ENCODE measurements around the gene LCN12.

LCN12 gene

DNA sequence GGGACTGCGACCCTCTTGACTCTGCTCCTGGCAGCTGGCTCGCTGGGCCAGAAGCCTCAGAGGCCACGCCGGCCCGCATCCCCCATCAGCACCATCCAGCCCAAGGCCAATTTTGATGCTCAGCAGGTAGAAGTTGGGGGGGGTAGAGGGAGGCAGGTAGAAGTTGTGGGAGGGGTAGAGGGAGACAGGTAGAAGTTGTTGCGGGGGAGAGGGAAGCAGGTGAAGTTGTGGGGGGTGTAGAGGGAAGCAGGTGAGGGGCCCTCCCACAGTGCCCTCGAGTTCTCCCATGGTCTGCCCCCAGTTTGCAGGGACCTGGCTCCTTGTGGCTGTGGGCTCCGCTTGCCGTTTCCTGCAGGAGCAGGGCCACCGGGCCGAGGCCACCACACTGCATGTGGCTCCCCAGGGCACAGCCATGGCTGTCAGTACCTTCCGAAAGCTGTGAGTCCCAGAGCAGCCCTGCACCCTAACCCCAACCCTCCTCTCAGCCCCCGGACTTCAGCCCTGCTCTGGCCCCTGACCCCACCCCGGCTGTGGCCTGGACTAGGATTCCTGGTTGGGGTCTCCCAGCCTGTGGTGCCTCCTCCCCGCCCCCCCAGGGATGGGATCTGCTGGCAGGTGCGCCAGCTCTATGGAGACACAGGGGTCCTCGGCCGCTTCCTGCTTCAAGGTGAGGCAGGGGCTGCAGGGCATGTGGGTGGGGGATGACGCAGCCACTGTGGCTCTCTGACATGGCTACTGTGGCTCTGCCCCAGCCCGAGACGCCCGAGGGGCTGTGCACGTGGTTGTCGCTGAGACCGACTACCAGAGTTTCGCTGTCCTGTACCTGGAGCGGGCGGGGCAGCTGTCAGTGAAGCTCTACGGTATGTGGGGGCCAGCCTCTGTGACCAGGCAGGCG, 6.5 kb upstream of the LCN12 start:
- no peak for DNase-seq

GRCh38 chr9:136946228-136947027, 5.6 kb upstream of the LCN12 start:
- DNase-seq, result no peak

GRCh38 chr9:136947028-136947891, 4.8 kb upstream of the LCN12 start:
- no peak for DNase-seq

DNA sequence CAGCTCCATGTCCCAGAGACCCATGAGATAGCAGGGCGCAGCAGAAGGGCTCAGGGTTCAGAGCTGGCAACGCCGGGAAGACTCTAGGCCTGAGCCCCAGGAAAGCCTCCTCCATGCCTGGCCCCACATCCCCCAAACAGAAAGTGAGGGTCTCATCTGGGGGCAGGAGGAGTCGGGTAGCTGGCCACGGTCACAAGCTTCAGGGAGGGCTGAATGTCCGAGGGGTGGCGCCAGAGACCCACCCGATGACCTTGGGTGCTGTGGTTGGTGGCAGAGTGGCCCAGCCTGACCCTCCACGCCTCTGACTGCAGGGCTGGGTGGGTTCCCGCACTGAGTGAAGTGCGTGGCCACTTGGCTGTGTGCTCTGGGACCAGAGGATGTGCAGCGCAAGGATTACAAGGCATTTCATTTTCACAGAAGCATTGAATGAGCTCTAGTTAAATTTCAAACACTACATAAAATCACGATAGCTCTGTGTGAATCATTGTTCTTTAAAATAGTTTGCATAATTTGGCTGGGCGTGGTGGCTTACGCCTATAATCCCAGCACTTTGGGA, 4.0 kb upstream of the LCN12 start:
- peak; percentile 76 for DNase-seq

DNA sequence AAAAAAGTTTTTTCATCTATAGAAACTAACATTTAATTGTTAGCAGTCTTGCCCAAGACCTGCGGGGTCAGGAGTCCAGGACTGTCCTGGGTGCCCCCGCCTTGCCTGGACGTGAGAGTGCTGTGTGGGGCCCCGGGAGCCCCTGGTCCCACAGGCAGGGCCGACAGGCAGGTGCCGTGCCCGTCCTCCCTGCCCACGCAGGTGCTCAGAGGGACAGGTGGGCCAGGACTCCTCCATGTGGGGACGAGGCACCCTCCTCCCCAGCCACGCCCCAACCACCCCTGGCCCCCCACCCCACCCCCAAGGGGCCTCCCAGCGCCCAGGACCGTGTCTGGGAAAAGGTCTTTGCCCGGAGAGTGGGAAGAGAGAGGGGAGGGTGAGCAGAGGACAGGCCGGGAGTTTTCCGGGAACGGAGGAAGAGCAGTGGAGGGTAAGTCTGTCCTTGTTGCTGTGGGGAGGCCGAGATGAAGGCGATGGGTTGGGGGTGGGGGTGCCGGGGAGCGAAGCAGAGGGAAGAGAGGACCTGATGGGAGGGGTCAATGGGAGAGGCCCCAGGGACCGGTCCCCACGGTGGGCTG, 2.7 kb upstream of the LCN12 start:
- no peak for DNase-seq

DNA sequence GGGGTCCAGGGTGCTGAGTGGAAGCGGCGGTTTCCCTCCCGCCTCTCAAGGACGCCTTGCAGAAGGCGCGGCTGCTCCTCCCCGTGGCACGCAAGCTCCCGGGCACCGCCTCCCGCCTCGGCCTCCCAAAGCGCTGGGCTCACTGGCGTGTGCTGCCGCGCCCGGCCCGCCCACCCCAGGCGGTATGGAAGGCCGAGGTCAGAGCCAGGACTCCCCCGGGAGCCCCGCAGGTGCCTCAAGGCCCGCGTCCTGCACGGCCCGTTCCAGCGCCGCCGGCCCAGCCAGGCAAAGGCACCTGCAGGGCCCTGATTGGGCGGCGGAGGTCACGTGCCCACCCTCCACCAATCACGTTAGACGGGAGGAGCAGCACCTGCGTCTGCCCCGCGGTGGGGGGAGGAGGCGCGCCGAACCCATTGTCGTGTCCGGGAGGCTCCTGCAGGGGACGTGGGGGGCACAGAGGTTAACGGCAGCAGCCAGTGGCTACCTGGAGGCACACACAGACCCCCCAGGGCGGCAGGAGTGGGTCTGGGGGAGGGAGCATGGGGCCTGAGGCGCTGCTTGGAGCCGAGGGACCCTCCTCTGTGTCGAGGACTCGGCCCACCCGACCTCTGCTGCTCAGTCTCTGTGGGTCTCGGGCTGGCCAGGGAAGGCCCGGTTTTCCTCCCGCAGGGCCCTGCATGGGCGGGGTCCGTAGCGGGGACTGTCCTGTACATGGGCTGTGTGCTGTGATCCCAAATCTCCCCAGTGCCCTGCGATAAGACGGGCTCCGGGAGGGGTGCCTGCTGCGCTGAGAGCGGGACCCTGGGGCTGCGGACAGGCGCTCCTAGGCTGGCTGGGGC, 2.0 kb upstream of the LCN12 start:
- DNase-seq, result peak; percentile 98

DNA sequence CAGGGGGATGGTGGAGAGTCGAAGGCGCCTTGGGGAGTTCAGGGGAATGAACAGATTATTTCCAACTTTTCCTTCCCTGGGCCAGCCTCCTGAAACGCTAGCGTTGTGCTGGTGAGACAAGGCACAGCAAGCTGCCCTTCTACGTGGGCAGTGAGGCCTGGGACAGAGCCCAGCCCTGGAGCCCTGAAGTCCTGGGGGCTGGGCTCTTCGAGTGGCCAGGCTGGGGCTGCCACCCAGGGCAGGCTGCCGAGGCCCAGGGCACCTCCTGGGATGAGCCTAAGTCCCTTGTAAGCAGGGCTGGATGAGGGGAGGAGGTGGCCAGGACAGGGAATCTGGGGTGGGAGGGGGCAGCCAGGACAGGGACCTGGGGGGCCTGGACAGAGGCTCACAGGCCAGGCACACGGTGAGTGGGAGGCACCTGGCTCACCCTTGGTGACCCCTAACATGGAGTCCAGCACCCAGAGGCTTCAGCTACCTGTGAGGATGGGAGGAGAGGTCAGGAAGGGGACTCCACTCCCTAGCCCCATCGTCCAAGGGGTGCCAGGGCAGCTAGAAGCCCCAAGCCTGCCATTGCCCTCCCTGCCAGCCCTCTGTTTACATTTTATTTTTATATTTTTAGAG, 1.3 kb upstream of the LCN12 start:
- DNase-seq, result no peak

DNA sequence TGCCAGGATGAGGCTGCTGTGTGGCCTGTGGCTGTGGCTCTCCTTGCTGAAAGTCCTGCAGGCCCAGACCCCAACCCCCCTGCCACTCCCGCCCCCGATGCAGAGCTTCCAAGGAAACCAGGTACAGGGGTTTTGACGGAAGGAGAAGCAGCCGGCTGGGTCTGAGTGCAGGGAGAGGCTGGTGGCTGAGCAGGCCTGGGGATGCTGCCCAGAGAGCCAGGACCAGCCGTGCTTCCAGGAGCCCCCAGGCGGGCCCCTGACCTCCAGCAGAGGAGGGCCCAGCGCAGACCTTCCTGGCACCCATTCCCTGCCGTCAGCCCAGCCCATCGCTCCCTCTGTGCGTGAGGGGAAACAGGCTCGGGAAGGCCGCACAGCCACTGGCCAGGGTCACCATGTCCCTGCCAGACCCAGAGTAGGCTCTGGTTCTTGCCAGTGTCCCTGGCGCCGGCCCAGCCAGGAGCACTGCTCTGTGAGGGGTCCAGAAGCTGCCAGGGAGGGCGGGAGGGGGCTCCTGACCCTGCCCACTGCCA, 313 bp downstream of the LCN12 start:
- DNase-seq, result no peak

GRCh38 chr9:136952876-136953770, 1.1 kb downstream of the LCN12 start:
- no peak for DNase-seq

DNA sequence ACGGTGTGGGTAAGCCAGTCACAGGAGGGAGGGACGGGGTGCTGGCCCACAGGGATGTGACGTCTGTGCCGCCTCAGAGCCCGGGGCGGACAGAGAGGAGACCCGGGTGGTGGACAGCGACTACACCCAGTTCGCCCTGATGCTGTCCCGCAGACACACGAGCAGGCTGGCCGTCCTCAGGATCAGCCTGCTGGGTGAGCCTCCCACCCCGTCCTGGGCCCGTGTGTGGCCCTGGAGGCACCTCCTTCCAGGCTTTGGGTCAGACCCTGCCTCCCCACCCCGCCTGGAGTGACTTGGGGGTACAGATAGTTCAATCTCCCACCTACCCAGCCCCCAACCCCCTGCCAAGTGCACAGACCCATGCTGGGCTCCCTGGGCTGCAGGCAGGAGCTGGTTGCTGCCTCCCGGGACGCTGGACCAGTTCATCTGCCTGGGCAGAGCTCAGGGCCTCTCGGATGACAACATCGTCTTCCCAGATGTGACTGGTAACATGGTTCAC, 1.7 kb downstream of the LCN12 start:
- DNase-seq, result no peak

- no peak for DNase-seq
Observed at GRCh38 chr9:136954270-136955083, 2.4 kb downstream of the LCN12 start.

- DNase-seq, result no peak
Observed at GRCh38 chr9:136955202-136955942, 3.3 kb downstream of the LCN12 start.

DNA sequence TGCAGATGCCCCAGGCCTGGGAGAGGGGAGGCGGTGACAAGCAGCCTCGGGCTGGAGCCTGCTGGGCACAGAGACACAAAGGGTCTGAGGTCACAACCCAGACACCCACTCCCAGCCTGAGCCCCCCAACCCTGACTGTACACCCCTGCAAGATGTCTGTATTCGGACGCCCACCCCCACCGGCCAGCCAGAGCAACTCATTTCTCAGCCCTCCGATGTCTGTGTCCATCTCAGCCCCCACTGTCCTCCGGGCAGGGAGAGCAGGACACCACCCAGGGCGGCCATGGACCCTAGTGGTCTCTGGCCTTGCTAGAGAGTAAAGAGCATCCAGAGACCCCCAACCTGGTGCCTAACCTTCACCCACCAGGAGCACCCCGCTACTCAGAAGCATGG, 3.9 kb downstream of the LCN12 start:
- no peak for DNase-seq

DNA sequence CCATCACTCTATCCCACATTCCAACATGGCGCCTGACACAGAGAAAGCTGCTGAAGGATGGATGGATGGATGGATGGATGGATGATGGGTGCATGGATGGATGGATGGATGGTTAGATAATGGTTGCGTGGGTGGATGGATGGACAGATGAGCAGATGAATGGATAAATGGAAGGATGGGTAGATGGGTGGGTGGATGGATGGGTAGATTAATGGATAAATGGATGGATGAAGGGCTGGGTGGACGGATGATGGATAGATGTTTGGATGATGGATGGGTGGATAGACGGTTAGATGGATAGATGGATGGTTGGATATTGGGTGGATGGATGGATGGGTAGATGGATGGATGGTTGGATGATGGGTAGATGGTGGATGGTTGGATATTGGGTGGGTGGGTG, 4.5 kb downstream of the LCN12 start:
- no peak for DNase-seq

DNA sequence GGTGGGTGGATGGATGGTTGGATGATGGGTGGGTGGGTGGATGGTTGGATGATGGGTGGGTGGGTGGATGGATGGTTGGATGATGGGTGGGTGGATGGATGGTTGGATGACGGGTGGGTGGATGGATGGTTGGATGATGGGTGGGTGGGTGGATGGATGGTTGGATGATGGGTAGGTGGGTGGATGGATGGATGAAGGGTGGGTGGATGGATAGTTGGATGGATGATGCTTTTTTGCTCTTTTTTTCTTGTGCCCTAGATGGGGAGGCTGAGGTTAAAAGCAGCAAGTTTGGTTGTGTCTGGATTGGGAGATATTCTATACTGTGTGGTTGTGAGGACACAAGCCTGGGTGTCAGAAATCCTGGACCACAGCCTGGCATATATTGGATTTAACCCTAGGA, 5.4 kb downstream of the LCN12 start:
- no peak for DNase-seq

- DNase-seq, result no peak
Observed at GRCh38 chr9:136957901-136958300, 5.8 kb downstream of the LCN12 start.

DNA sequence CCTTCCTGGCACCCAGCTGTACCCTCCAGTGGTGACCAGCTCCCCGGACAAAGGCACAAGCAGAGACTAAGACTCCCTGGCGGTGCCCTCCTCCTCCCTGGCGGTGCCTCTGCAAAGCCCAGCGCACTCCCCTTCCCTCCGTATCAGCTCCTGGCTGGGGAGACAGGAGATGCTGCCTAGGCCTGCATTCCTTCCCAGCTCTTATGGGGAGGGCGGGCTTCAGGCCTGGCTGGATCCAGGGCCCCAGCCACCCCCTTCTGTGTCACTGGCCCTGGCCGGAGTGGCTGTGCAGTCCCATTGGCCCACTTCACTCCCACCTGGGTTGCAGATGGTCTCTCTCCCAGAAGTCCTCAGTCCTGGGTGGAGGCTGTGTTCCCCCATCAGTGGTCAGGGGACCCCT, 6.4 kb downstream of the LCN12 start:
- DNase-seq, result no peak

All from eye (tissue), 1 donor.